GM21515 (cell line): Measurements from ENCODE around the gene PTPRD.

Source experiments
- ATAC-seq: cut with Tn5 transposase; IDR thresholded peaks from one replicate; pipeline ENCODE4 v1.9.1; 2021; ENCODE audit not compliant: unreplicated experiment

Gene PTPRD

DNA sequence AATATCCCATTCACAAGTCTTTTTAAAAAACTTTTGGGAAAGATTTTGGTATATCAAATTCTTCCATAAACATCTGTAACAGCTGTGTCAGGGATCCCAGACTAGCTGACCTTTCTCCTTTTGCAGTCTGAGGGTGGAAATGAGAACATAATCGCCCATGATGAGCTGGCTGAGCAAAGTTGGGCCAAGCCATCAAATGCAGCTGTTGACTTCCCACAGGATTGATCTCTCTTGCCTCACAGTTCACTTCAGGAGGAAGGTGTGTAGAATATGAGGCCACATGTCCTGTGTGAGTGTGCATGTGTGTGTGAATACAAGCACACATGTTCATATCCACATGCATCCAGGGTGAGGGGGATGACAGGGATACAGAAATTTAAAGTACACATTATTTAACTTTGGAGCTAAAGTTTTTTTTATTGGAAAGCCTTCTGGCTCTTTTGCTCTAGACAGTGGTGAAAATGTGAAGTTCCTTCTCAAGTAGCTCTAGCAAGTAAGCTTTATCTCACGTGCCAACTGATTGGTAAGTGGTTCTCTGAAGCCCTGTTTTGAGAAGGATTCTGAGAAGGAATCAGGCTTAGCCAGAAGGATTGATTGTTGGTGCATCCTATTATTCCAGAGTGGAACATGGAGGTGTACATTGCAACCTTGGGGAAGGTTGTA lies 2344.5 kb downstream of the PTPRD start:
- no peak for ATAC-seq

DNA sequence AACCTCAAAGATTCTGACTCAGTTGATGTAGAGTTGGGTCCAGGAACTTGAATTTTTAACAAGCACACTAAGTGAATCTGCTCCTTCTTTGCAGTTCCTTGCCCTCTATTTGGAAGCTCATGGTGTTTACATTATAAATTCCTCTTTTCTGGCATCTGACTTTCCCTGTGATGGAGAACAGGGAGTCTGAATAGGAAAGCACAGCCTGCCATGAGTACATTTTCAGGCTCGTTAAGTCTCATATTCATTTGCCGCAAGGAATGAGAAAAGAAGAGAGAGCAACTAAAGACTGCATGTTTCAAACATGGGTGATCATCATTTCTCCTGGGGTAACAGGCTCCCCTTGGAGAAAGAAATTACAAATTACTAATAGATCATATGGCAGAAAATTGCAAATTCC lies 2345.2 kb downstream of the PTPRD start:
- ATAC-seq, result no peak

GRCh38 chr9:8266861-8267260 lies 2345.9 kb downstream of the PTPRD start:
- no peak for ATAC-seq

DNA sequence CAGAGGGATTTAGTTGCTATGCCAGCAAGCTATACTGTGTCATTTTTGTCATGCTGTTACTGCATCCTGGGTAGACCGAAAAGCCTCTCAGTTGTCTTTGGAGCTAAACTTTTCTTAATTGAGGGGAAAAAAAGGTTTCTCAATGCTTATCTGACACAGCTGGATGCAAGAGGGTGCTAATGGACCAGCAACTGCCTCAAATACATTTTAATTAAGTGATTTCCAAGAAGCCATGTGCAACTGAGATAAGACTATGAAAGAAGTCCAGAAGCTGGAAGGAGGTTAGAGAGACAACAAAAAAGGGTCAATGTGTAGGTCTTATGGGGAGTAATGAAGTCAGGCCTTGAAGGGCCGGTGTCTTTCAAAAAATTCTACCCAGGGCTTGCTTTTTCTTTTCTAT lies 2347.5 kb downstream of the PTPRD start:
- ATAC-seq, result no peak
